Bronchial epithelial cell (primary cell): ENCODE data around the gene LRRC9. TPM values are rescaled to one million over a fixed set of nuclear protein-coding genes. Genes with fewer than 3 reads are reported as not detected.
"Not testable (repeated sequence)": the region's sequence is repeated elsewhere in the genome, so short reads cannot be mapped to it uniquely, and the experiment has no call there.

Source experiments
- DNase-seq: peaks from one replicate; pipeline ENCODE4 v3.0.0-alpha.2; 2010; ENCODE audit warnings: low read depth
- FAIRE-seq: peaks from 2 replicates; lab custom pipeline; 2011; peaks lifted over from hg19 to GRCh38; lab: Jason Lieb, UNC
- H3K27me3 ChIP-seq: 2 replicates; pipeline ENCODE4 v1.5.1; 2011; ENCODE audit warnings: low read length; ENCODE audit not compliant: control insufficient read depth, insufficient read depth
- H3K36me3 ChIP-seq: 2 replicates; pipeline ENCODE4 v1.5.1; 2011; ENCODE audit warnings: low read length; ENCODE audit not compliant: control insufficient read depth, insufficient read depth
- H3K4me3 ChIP-seq: 2 replicates; pipeline ENCODE4 v1.5.1; 2011; ENCODE audit warnings: mild to moderate bottlenecking, low read depth, low read length, control low read depth
- CTCF ChIP-seq: IDR thresholded peaks from 2 replicates; pipeline ENCODE4 v1.5.1; 2011; ENCODE audit warnings: mild to moderate bottlenecking, moderate library complexity, low read length, control low read depth, inconsistent platforms; ENCODE audit not compliant: insufficient read depth, severe bottlenecking
- total RNA-seq: library from RNA; depleted of rRNA; stranded (reverse); fragments of >200 nt; gene quantifications from 2 replicates; pipeline ENCODE4 v1.2.1, GENCODE V29; 2014

Gene LRRC9
- total RNA-seq, 1 donor from 2014 or later: not detected

DNA sequence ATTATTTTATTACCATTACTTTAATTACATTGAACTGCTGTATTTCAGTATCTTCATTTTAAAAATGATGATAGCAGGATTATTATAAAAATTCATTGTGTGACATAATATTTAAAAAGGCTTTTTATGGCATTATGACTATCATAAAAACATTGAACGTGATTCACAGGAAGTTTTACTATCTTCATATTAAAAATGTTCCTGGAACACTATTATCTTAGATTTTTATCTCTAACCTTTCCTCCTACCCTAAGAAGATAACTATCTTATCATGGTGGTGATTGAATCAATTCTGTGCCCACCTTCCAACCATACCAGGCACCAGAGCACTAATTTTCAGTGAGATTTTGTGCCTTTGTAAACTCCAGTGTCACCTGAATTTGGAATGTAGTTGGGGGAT lies 16.2 kb downstream of the LRRC9 start:
- Histone ChIP-seq H3K4me3 (no peak overlapping the region), H3K27me3 (no peaks in the 10 kb centered on the region), H3K36me3 (no peaks in the 10 kb centered on the region)
- no peak for DNase-seq
- no peak for TF ChIP-seq CTCF
- no peak for FAIRE-seq

GRCh38 chr14:59939828-59940227 lies 19.9 kb downstream of the LRRC9 start:
- Histone ChIP-seq H3K4me3 (no peak overlapping the region), H3K36me3 (no peaks in the 10 kb centered on the region), H3K27me3 (no peaks in the 10 kb centered on the region)
- DNase-seq (no peak), FAIRE-seq (no peak)
- no peak for TF ChIP-seq CTCF

- H3K4me3 ChIP-seq, DNase-seq, FAIRE-seq: not testable (repeated sequence)
Observed at GRCh38 chr14:59942296-59942862, 22.4 kb downstream of the LRRC9 start.

GRCh38 chr14:59944909-59945308 lies 25.0 kb downstream of the LRRC9 start:
- Histone ChIP-seq H3K27me3 (no peaks in the 10 kb centered on the region), H3K36me3 (no peaks in the 10 kb centered on the region), H3K4me3 (no peak overlapping the region)
- FAIRE-seq: no peak
- no peak for TF ChIP-seq CTCF
- no peak for DNase-seq

More at GRCh38 chr14:59942296-59942862, 22.4 kb downstream of the LRRC9 start:
- not testable (repeated sequence) for H3K27me3 ChIP-seq, H3K36me3 ChIP-seq

DNA sequence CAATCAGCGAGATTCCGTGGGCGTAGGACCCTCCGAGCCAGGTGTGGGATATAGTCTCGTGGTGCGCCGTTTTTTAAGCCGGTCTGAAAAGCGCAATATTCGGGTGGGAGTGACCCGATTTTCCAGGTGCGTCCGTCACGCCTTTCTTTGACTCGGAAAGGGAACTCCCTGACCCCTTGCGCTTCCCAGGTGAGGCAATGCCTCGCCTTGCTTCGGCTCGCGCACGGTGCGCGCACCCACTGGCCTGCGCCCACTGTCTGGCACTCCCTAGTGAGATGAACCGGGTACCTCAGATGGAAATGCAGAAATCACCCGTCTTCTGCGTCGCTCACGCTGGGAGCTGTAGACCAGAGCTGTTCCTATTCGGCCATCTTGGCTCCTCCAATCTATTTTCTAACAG lies 32.2 kb downstream of the LRRC9 start:
- not testable (repeated sequence) for H3K4me3 ChIP-seq, FAIRE-seq, H3K27me3 ChIP-seq

DNA sequence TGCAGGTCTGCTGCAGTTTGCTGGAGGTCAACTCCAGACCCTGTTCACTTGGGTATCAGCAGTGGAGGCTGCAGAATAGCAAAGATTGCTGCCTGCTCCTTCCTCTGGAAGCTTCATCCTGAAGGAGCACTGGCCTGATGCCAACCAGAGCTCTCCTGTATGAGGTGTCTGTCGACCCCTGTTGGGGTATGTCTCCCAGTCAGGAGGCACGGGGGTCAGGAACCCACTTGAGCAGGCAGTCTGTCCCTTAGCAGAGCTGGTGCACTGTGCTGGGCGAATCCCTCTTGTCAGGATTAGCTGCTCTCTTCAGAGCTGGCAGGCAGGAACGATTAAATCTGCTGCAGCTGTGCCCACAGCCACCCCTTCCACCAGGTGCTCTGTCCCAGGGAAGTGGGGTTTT lies 37.9 kb downstream of the LRRC9 start:
- not testable (repeated sequence) for DNase-seq, H3K4me3 ChIP-seq, H3K36me3 ChIP-seq, FAIRE-seq, H3K27me3 ChIP-seq

More for the DNA sequence above, 32.2 kb downstream of the LRRC9 start:
- H3K36me3 ChIP-seq, DNase-seq: not testable (repeated sequence)

- no peaks in the 10 kb centered on the region for H3K27me3 ChIP-seq
- FAIRE-seq (no peak), DNase-seq (no peak)
- no peak overlapping the region for H3K4me3 ChIP-seq
- TF ChIP-seq CTCF: no peak
- no peaks in the 10 kb centered on the region for H3K36me3 ChIP-seq
Observed at GRCh38 chr14:59959668-59960067, 39.7 kb downstream of the LRRC9 start.
